H9 (cell line): ENCODE results near the gene TARP.

Experiments
- DNase-seq: peaks from one replicate; pipeline ENCODE4 v3.0.0-alpha.2; 2017
- H2AFZ ChIP-seq: one replicate; pipeline ENCODE4 v1.6.1; 2013; ENCODE audit warnings: mild to moderate bottlenecking, low read length, control low read depth, moderate library complexity
- H2AK5ac ChIP-seq: 2 replicates; pipeline ENCODE4 v1.6.1; 2013; ENCODE audit warnings: low read length, control low read depth, mixed read lengths; ENCODE audit not compliant: insufficient read length
- H2BK120ac ChIP-seq: one replicate; pipeline ENCODE4 v1.6.1; 2013; ENCODE audit warnings: low read depth, mild to moderate bottlenecking, low read length, control low read depth, inconsistent platforms; ENCODE audit not compliant: poor library complexity, severe bottlenecking
- H2BK12ac ChIP-seq: 2 replicates; pipeline ENCODE4 v1.6.1; 2013; ENCODE audit warnings: low read length, control low read depth, mixed read lengths, low read depth; ENCODE audit not compliant: insufficient read length
- H2BK15ac ChIP-seq: 2 replicates; pipeline ENCODE4 v1.6.1; 2013; ENCODE audit warnings: low read depth, low read length, control low read depth
- H2BK20ac ChIP-seq: one replicate; pipeline ENCODE4 v1.6.1; 2013; ENCODE audit warnings: low read depth, mild to moderate bottlenecking, low read length, control low read depth, inconsistent platforms; ENCODE audit not compliant: poor library complexity, severe bottlenecking
- H2BK5ac ChIP-seq: 2 replicates; pipeline ENCODE4 v1.6.1; 2013; ENCODE audit warnings: low read length, control low read depth, mixed read lengths; ENCODE audit not compliant: insufficient read length
- H3K14ac ChIP-seq: 2 replicates; pipeline ENCODE4 v1.6.1; 2013; ENCODE audit warnings: low read length, control low read depth; ENCODE audit not compliant: insufficient read depth
- H3K18ac ChIP-seq: 2 replicates; pipeline ENCODE4 v1.6.1; 2013; ENCODE audit warnings: low read depth, mild to moderate bottlenecking, mixed read lengths, low read length, control low read depth; ENCODE audit not compliant: insufficient read length
- H3K23ac ChIP-seq: 2 replicates; pipeline ENCODE4 v1.6.1; 2013; ENCODE audit warnings: low read length, control low read depth, mixed read lengths, low read depth; ENCODE audit not compliant: insufficient read length
- H3K23me2 ChIP-seq: 2 replicates; pipeline ENCODE4 v1.6.1; 2013; ENCODE audit warnings: low read depth, mild to moderate bottlenecking, mixed read lengths, low read length, control low read depth; ENCODE audit not compliant: insufficient read length, poor library complexity, severe bottlenecking
- H3K27ac ChIP-seq: 2 replicates; pipeline ENCODE4 v1.5.1; 2013; ENCODE audit warnings: low read length, control low read depth, mixed read lengths, low read depth; ENCODE audit not compliant: insufficient read length
- H3K27me3 ChIP-seq: 2 replicates; pipeline ENCODE4 v1.6.1; 2013; ENCODE audit warnings: low read length, control low read depth, inconsistent platforms; ENCODE audit not compliant: insufficient read depth
- H3K4ac ChIP-seq: 2 replicates; pipeline ENCODE4 v1.6.1; 2013; ENCODE audit warnings: low read depth, mild to moderate bottlenecking, control low read depth, inconsistent platforms, low read length, moderate library complexity
- H3K4me1 ChIP-seq: 2 replicates; pipeline ENCODE4 v1.6.1; 2013; ENCODE audit warnings: low read length, control low read depth, inconsistent platforms; ENCODE audit not compliant: insufficient read depth
- H3K4me2 ChIP-seq: 2 replicates; pipeline ENCODE4 v1.6.1; 2013; ENCODE audit warnings: low read length, control low read depth, mixed read lengths; ENCODE audit not compliant: insufficient read length, insufficient read depth
- H3K56ac ChIP-seq: 2 replicates; pipeline ENCODE4 v1.6.1; 2013; ENCODE audit warnings: low read depth, mild to moderate bottlenecking, mixed read lengths, low read length, control low read depth; ENCODE audit not compliant: insufficient read length
- H3K79me1 ChIP-seq: 2 replicates; pipeline ENCODE4 v1.6.1; 2013; ENCODE audit warnings: low read depth, mild to moderate bottlenecking, moderate library complexity, low read length, control low read depth, inconsistent platforms; ENCODE audit not compliant: insufficient read depth, poor library complexity, severe bottlenecking
- H3K79me2 ChIP-seq: 2 replicates; pipeline ENCODE4 v1.6.1; 2013; ENCODE audit warnings: low read length, control low read depth, inconsistent platforms; ENCODE audit not compliant: insufficient read depth
- H3K9ac ChIP-seq: 2 replicates; pipeline ENCODE4 v1.6.1; 2013; ENCODE audit warnings: low read length, control low read depth, mixed read lengths; ENCODE audit not compliant: insufficient read length; ENCODE audit errors: extremely low read depth
- H3K9me3 ChIP-seq: one replicate; pipeline ENCODE4 v1.6.1; 2013; ENCODE audit warnings: low read depth, low read length, inconsistent platforms; ENCODE audit not compliant: control insufficient read depth
- H3T11ph ChIP-seq: one replicate; pipeline ENCODE4 v1.6.1; 2013; ENCODE audit warnings: mild to moderate bottlenecking, low read length, control low read depth, inconsistent platforms
- H4K20me1 ChIP-seq: one replicate; pipeline ENCODE4 v1.6.1; 2013; ENCODE audit not compliant: control insufficient read depth, insufficient read length, insufficient read depth
- H4K5ac ChIP-seq: 2 replicates; pipeline ENCODE4 v1.6.1; 2013; ENCODE audit warnings: low read depth, mild to moderate bottlenecking, mixed read lengths, low read length, control low read depth; ENCODE audit not compliant: insufficient read length
- H4K8ac ChIP-seq: replicated peaks from 2 replicates; pipeline ENCODE4 v1.6.1; 2013; ENCODE audit warnings: low read length, control low read depth, mixed read lengths, low read depth; ENCODE audit not compliant: insufficient read length
- H4K91ac ChIP-seq: 2 replicates; pipeline ENCODE4 v1.6.1; 2013; ENCODE audit warnings: low read depth, mild to moderate bottlenecking, moderate library complexity, mixed read lengths, low read length, control low read depth; ENCODE audit not compliant: insufficient read length
- H3K27ac Mint-ChIP-seq, 3 experiments: 2 replicates in 2 of 3; 3 replicates in 1 of 3; pipeline ENCODE4 v1.8.0; 2020 to 2021; ENCODE audit warnings: mixed read lengths in 3 of 3, mild to moderate bottlenecking in 1 of 3, moderate library complexity in 1 of 3
- H3K27me3 Mint-ChIP-seq: 2 replicates; pipeline ENCODE4 v1.8.0; 2021; ENCODE audit warnings: low read depth, mild to moderate bottlenecking, moderate library complexity, mixed read lengths
- H3K36me3 Mint-ChIP-seq, 3 experiments: 2 replicates in 2 of 3; 3 replicates in 1 of 3; pipeline ENCODE4 v1.8.0; 2020 to 2021; ENCODE audit warnings: low read depth in 3 of 3, mixed read lengths in 3 of 3; ENCODE audit not compliant: insufficient read depth in 1 of 3
- H3K4me1 Mint-ChIP-seq, 2 experiments: 2 replicates each; pipeline ENCODE4 v1.8.0; 2020; ENCODE audit warnings: mixed read lengths in 2 of 2
- H3K4me3 Mint-ChIP-seq, 2 experiments: 2 replicates in 1 of 2; 3 replicates in 1 of 2; pipeline ENCODE4 v1.8.0; 2020 to 2021; ENCODE audit warnings: mild to moderate bottlenecking in 2 of 2, mixed read lengths in 2 of 2, moderate library complexity in 1 of 2
- H3K9me3 Mint-ChIP-seq, 2 experiments: 2 replicates in 1 of 2; 3 replicates in 1 of 2; pipeline ENCODE4 v1.8.0; 2020; ENCODE audit warnings: mild to moderate bottlenecking in 2 of 2, mixed read lengths in 2 of 2, moderate library complexity in 1 of 2
- CTCF ChIP-seq: fragments of 200-600 bp; sonication (generic); conservative IDR thresholded peaks from 3 replicates; pipeline ENCODE4 v1.8.0; 2021; ENCODE audit warnings: antibody characterized with exemption, mild to moderate bottlenecking
- WGBS: extraction: QIAGEN DNeasy Blood & Tissue Kit; methylation state at CpG from one replicate; pipeline ENCODE4 v1.1.7; 2013; ENCODE audit warnings: missing lambda C conversion rate, low lambda C conversion rate, mixed read lengths; ENCODE audit not compliant: insufficient read length; ENCODE audit errors: extremely low coverage; 5-methylcytosine and 5-hydroxymethylcytosine counted together

Gene TARP

GRCh38 chr7:38319873-38320272, 46.4 kb upstream of the TARP start:
- Mint-ChIP-seq H3K4me1 (peaks cover 13 to 19% of the 10 kb centered on the region in 2 experiments), H3K27ac (peak overlapping the region in 2 of 3 experiments; percentile 42 to 83; a peak in 4 of 7 replicates), H3K36me3 (no peaks in the 10 kb centered on the region), H3K9me3 (no peaks in the 10 kb centered on the region), H3K27me3 (no peaks in the 10 kb centered on the region), H3K4me3 (no peak overlapping the region)
- TF ChIP-seq CTCF = no peak
- Histone ChIP-seq H2BK120ac (no peak overlapping the region), H3K23me2 (no peaks in the 10 kb centered on the region), H3K79me2 (no peaks in the 10 kb centered on the region), H3K18ac (no peak overlapping the region), H3K56ac (no peak overlapping the region), H3K23ac (no peak overlapping the region), H3K27me3 (no peaks in the 10 kb centered on the region), H3K4me1 (0 out of 2 replicates have a peak, but pooled peaks cover 4% of the 10 kb centered on the region), H3K14ac (no peak overlapping the region), H3K4ac (no peak overlapping the region), H3K9me3 (no peaks in the 10 kb centered on the region), H3K4me2 (no peak overlapping the region), H4K20me1 (no peaks in the 10 kb centered on the region), H2AK5ac (no peak overlapping the region), H2AFZ (no peak overlapping the region), H2BK5ac (no peak overlapping the region), H2BK15ac (no peak overlapping the region), H4K8ac (no peak overlapping the region), H4K91ac (no peak overlapping the region), H2BK20ac (no peak overlapping the region), H4K5ac (no peak overlapping the region), H2BK12ac (no peak overlapping the region), H3T11ph (no peak overlapping the region), H3K27ac (no peak overlapping the region), H3K9ac (no peak overlapping the region), H3K79me1 (no peaks in the 10 kb centered on the region)
- no CpG with 5 or more reads among the region's 2 CpGs for WGBS
- DNase-seq = no peak
